Stimulated activated CD4-positive, alpha-beta T cell treated with anti-CD3 and anti-CD28 coated beads, Interleukin-15, amount 100 ng/mL, for 48 hours (primary cell): ENCODE data around the gene CCDC81.
"Not testable (repeated sequence)": the region's sequence is repeated elsewhere in the genome, so short reads cannot be mapped to it uniquely, and the experiment has no call there.

Experiments used
- DNase-seq, 2 donors: peaks; one replicate each; pipeline ENCODE4 v3.0.0-alpha.2; 2020; ENCODE audit warnings: low read depth in 2 of 2

Gene CCDC81

DNA sequence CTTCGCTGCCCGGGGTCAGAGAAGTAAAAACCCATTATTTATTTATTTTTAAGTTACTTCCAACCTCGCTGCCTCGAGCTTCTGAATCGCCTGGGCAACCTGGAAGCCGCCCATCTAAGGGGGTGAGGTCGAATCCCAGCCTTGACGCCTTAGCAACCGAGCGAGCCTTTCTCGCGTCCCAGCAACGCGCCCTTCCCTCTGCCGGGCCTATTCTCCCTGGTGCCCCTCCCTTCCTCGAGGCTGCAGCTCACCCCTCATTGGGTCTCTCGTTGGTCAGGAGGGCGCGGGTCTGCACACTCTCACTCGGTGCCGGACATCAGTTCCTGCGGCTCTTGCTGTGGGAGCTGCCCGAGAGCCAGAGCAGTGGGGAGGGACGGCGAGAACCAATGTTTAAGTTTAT is at the start of gene CCDC81:
Gene CCDC81 (plus strand): TSS at position 302 of the 400 bp plus-strand sequence. CDS start 277 bp downstream, outside the sequence.
- DNase-seq = no peak

DNA sequence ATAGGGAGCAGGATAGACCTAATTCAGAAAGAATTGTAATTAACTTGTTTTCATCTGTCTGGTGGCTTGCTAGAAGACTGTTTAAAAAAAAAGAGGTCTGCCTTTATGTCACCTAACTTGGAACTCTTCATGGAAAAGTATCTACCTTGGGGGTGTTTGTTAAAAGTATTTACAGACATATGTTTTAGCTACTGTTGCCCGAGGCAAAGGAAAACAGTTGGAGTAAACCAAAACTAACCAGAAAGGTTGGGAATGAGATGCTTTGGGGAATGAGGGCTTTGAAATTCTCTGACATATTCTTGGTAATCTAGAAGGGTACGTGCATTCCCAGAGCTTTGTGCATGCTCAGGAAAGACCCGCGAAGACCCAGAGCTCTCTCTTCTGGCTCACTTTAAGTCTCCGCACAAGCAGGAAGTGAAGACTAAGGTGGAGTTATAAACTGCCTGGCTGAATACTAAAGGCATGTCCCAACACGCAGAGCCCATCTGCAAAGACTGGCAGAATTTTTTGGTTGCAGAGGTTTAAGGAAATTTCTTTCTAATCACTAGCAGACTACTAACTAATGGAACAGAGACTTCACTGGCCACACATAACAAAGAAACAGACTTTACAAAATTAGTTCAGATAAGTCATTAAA is 39.4 kb upstream of the CCDC81 start:
- no peak for DNase-seq

DNA sequence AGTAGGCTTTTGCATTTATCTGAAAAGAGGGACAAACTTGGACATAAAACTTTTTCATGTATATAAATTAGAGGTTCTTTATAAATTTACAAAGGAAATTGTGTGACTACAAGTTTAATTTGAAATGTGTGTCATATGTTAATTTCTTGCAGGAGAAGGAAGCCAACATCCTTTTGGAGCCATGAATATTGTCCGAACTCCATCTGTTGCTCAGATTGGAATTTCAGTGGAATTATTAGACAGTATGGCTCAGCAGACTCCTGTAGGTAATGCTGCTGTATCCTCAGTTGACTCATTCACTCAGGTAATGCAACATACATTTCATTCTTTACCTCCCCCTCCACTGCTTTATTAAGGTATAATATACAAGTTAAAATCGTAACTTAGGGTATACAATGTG is 37.5 kb upstream of the CCDC81 start:
- DNase-seq = no peak

DNA sequence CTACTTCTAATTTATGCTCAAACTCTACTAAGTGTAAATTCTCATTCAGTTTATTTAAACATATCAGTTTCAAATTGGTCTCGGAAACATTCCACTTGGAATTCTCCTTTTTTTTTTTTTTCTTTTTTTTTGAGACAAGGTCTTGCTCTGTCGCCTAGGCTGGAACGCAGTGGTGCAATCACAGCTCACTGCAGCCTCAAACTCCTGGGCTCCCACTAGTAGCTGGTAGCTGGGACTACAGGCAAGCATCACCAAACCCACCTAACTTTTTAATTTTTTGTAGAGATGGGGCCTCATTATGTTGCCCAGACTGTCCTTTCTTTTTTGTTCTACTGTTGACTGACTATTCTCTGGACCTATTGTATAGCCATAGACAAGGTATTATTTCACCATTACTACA is 33.3 kb upstream of the CCDC81 start:
- DNase-seq = no peak

DNA sequence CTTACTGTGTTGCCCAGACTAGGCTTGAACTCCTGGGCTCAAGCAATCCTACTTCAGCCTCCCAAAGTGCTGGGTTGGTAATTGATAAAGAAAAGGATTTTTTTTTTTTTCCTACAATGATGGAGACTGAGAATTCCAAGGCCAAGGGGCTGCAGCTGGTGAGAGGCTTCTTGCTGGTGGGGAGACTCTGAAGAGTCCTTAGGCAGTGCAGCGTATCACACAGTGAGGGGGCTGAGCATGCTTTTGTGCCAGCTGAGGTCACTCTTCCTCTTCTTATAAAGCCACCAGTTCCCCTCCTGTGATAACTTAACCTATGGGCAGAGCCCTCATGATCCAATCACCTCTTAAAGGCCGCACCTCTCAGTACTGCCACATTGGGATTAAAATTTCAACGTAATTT is 28.2 kb upstream of the CCDC81 start:
- DNase-seq = no peak

DNA sequence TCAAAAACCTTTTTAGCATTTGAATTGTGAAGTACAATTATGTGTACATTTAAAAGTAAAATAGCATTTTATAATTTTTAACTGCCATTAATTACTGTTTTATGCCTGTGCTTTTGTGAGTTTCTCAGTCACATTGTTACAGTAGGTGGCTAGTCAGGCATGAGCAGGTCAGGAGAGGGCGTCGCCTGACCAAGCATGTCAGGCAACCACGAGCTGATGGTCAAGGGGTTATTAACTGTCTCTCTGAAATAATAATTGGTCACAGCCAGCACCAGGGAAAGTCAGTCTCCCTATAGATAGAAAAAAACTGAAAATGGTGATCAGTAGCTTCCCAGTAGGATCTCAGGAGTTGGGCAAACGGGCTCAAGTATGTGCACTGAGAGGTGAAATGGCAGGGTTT is 19.4 kb upstream of the CCDC81 start:
- DNase-seq = no peak

DNA sequence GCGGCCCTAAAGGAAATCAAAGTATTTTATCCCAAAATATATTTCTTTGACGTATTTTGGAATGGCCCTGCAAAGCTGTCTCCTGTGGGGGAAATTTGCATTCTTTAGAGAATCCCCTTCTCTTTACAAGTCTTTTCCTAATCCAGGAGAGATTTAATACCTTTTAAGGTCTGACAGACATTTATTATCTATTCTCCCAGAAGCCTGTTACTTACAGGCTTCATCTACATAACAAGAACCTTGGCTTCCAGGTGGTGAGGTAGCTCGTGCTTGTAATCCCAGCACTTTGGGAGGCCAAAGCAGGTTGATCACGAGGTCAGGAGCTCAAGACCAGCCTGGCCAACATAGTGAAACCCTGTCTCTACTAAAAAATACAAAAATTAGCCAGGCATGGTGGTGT is 17.3 kb upstream of the CCDC81 start:
- not testable (repeated sequence) for DNase-seq

DNA sequence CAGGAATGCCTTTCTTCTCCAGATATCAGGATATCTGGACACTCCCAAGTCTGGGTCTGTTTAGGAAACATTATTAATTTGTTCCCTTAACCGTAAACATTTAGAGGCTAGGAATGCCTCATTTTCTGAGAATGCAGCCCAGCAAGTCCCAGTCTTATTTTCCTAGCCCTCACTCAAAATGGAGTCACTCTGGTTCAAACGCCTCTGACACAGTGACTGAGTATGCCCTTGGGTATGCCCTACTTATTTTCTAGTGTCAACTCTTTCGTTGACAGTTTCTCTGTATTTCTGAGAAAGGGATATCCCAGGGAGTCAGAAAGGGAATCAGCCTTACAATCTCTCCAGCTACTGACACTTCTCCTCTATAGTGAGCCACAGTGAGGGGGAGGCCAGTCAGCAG is 16.0 kb upstream of the CCDC81 start:
- DNase-seq = no peak

DNA sequence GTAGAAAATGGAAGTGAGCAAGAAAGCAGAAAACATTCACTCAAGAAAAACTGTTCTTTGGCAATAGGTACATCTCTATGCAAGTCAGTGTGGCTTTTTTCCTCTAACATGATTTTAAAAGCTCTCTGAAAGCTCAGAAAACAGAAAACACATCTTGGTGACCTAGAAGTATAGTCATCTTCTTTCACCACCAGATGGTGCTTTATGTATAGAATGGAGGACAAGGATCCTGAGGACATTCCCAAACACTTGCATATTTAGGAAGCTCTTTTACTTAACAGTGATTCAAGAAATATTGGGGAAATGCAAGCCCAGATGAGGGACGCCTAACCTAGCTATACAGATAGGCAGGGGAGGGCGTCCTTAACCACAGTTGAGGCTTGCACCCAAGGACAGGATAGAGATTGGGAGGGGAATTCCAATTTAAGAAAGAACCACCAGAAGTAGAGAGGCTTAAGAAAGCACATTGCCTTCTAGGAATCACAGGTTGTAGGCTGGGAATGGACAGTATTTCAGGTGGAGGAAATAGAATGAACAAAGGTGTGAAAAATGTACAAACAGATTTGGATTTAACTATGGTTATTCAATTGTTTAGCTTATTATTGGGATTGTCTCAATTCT is 13.8 kb upstream of the CCDC81 start:
- DNase-seq = no peak

DNA sequence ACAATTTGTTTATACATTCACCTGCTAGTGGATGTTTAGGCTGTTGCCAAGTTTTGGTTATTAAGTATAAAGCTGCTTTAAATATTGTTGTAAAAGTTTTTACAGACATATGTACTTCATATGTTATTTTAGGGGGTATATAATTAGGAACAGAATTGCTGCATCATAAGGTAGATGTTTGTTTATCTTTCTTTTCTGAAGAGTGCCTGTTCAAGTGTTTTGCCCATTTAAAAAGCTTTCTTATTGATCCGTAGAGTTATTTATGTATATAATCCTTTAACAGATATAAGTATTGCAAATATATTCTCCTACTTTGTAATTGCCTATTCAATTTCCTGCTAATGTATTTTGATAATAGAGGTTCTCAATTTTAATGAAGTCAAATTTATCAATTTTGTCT is 11.3 kb upstream of the CCDC81 start:
- DNase-seq = no peak

DNA sequence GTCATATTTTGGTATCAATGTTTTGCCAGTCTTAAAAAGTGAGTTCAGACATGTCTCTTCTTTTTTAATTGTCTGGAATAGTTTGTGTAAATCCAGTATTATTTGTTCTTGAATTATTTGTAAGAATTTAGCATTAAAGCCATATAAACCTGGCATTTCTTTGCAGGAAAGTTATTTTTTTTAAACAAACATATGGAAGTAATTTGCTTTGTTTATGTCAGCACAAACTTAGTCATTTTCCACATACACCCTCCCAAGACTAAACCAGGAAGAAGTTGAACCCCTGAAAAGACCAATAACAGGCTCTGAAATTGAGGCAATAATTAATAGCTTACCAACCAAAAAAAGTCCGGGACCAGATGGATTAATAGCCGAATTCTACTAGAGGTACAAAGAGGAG is 9.1 kb upstream of the CCDC81 start:
- no peak for DNase-seq

DNA sequence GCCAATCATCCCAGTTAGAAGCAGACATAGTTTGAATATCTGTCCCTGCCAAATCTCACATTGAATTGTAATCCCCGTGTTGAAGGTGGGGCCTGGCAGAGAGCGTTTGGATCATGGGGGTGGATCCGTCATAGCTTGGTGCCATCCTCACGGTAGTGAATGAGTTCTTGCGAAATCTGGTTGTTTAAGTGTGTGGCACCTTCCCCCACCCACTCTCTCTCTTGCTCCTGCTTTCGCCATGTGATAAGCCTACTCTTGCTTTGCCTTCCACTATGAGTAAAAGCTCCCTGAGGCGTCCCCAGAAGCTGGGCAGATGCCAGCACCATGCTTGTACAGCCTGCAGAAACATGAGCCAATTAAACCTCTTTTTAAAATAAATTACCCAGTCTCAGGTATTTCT is 5.0 kb upstream of the CCDC81 start:
- no peak for DNase-seq

DNA sequence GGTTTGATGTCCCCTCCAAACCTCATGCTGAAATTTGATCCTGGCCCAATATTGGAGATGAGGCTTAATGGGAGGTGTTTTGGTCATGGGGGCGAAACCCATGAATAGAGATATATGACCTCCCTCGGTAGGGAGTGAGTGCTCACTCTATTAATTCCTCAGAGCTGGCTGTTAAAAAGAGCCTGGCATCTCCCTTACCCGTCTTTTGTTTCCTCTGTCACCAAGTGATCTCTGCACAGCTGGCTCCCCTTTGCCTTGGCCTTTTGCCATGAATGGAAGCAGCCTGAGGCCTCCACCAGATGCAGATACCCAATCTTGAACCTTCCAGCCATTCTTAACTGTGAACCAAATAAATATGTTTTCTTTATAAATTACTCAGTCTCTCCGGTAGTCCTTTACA is 4.5 kb upstream of the CCDC81 start:
- DNase-seq = no peak

DNA sequence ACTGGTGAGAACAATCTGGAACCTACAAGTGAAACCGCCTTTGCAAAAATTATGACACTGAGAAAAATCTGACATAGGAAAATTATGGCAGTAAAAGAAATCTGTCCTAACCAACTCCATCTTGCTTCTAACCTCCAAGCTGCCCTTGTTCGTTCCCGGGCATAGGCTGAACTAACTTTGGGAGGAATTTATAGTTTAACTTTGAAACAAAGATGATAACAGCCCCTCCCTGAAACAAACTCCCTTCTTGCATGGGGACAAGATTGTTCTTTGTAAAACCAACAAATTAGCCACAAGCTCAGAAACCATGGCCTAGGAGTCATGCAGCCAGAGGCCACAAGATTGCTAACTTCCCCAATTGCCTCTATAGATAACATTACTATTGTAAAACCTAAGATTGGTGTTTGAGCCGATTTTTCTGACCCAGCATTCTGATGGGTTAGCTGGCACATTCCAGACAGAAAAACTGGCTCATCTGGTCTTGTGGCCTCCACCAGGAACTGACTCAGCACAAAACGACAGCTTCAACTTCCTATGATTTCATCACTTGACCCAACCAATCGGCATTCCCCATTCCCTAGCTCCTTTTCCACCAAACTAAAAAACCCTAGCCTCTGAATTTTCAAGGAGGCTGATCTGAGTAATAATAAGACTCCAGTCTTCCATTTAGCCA is 3.6 kb upstream of the CCDC81 start:
- DNase-seq = no peak

DNA sequence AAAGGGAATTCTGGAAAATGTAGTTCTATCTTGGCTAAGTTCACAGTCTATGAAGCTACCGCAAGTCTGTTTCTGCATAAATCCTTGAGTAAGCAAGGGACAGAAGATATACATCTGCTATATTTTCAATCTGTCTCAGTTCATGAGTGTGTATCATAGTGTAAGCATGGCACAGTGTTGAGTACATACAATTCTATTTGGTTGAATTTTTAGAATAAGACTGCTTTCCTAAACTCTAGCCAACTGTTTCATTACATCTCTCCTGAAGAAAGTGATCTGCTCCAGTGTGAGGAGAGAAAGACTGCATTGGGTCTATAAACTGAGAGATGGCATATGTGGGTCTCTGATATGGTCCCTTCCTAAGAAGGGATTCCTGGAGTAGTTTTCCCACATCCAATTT is 2.6 kb upstream of the CCDC81 start:
- no peak for DNase-seq

DNA sequence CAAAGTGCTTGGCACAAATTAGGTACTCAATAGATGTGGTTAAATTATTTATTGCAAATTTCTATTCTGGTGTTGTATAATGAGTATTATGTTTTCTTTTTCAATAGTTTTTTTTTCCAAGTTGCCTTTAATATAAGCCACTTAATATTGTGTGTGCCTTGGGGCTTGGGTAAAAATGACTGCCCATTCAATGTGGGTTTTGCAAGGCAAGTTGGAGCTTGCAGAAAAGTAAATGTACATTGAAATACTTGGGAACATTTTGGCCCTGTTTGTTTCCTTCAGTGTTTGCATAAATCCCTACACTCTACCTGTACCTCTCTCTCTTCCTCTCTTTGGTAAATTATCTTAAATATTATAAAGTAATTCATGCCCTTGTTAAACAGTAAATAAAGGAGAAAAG is 2.1 kb upstream of the CCDC81 start:
- DNase-seq = no peak

DNA sequence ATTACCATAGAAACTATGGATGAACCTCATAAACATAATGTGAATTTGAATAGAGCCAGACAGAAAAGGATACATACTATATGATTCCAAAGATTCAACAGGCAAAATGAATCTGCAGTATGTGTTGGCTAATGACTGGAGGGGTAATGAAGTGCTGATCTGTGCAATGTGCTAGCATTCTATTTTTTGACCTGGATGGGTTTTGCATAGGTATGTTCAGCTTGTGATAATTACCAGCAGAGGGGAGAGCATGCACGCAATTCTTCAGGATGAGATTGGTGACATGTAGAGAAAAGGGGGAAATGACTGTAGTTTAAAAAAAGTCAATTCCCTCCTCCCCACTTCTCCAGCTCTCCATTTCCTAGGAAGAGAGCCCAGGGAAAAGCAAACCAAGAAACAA is 618 bp upstream of the CCDC81 start:
- no peak for DNase-seq

DNA sequence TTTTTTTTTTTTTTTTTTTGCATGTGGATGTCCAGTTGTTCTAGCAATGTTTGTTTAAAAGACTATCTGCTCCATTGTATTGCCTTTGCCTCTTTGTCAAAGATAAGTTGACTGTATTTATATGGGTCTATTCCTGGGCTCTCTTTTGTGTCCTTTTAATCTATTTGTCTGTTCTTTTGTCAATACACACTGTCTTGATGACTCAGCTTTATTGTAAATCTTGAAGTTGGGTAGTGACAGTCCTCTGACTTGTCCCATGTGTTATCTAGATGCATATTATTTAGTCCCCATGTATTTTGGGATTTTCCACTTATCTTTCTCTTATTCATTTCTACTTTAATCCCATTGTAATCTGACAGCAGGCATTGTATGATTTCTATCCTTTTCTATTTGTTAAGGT is 3.3 kb downstream of the CCDC81 start:
- no peak for DNase-seq

DNA sequence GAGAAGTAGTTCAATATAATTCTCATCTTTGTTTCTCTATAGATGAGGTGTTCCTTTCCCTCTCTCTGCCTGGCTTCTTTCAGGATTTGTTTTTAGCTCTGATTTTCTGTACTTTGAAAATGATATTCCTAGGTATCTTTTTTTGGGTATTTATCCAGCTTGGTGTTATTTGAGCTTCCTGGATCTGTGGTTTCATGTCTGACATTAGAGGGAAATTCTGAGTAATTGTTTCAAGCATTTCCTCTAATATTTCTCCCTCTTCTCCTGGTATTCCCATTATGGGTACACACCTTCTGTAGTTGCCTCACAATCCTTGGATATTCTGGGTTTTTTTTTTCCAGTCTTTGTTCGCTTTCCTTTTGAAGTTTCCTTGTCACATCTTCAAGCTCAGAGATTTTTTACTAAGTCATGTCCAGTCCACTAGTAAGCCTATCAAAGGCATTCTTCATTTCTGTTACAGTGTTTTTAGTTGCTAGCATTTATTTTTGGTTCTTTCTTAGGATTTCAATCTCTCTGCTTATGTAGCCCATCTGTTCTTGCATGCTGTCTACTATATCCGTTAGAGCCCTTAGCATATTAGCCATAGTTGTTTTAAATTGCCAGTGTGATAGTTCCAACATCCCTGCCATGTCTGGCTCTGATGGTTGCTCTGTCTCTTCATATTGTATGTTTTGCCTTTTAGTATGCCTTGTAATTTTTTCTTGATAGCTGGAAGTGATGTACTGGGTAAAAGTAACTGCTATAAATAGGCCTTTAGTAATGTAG is 5.8 kb downstream of the CCDC81 start:
- DNase-seq = no peak

DNA sequence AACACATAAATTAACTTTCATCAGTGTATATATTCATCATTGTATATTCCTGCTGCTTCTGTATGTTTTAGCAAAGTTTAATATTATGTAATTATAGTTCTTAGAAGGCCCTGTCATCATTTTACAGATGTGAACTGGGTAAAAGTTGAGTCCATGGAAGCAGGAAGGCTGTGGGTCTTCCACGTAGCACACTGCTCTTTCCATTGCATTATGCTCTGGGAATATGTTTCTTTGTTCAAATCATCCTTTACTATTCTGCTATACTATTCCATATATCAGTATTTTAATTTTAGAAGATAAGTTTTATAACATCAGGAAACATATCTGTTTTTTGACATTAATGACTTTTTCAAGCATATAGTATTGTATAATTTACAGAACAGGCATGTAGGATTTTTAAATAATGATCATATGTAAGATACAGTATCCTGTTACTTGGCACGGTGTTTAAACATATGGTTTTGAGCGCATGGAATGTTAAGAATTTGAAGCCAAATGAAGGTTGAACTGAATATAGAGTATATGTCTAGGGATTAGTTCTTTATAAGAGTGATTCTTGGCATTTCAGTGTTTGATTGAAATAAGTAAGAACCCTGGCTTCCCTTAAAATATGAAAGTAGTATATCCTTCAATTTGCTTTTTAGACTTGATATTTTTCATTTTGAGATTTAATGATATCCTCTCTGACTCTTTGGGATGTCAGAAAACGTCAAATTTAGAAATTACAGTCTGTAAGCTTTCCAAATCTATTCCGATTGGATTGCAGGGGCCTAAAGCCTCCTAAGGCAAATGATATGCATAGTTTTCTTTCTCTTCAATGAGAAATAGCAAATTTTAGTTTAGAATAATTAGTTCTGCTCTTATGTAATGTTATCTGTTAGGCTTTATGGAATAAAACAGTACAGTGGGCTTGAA is 8.6 kb downstream of the CCDC81 start:
- no peak for DNase-seq

DNA sequence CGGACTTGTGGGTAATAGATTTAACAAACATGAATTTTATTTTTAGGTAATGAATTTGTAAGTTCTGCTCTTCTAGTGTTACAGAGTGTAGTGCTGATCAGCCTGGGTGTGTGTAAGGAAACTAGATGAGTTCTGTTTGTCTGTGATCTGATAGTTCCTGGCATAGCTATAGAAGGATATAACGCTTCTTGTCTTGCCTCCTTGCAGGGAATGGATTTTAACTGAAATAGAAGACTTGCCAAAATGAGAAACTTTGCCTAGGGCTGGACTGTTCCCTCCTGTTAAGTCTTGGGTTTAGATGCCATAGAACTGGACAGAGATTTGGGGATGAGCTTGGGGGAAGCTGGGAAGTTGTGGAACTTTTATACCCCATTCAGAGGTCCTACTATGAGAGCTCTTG is 11.6 kb downstream of the CCDC81 start:
- no peak for DNase-seq

DNA sequence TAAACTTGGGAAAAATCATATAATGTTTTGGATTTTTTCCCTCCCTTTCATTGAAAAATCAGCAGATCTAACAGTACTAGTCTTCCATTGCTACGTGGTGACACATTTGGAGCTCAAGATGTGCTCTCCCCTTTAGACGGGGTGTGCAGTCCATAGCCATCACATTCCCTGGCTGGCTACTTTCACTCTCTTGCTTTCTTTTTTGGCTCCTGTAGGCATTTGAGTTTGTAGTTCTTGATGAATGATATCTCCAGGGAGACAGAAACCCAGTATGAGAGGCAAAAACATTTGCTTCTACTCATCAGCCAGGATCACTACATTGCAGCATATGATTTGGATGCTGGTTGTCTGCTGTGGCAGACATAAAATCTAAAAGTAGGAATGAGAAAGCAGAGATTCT is 12.1 kb downstream of the CCDC81 start:
- DNase-seq = no peak
